Measurements from ENCODE around the gene RFNG. TPM values are rescaled to one million over a fixed set of nuclear protein-coding genes. Genes with fewer than 3 reads are reported as not detected.

Gene RFNG
- polyA plus RNA-seq, 2 of the 4 experiments (the other 2 are of a cell fraction), result 8.4 to 25.7 TPM

- TF ChIP-seq EHMT2 (IDR thresholded peaks at IDR 0.05; ENCODE audit: low read depth) (no peak), RARB (CRISPR knock-in tag; IDR thresholded peaks at IDR 0.05) (0 out of 2 replicates have a peak, but pooled peaks have one; percentile 17), RNF2 (IDR thresholded peaks at IDR 0.05; ENCODE audit: borderline replicate concordance, low read depth) (no peak), RFX5 (IDR thresholded peaks at IDR 0.05) (peak; percentile 12; the same call in 1 of the 2 replicates), RCOR1 (IDR thresholded peaks at IDR 0.05; ENCODE audit: low read depth, low read length) (no peak)
Measured at GRCh38 chr17:82003411-82004381, 47.9 kb downstream of the RFNG start (continued).

- Histone ChIP-seq H3K4me3 (no peak overlapping the region), H3K4me1 (peaks cover 60% of the 10 kb centered on the region), H3K4me2 (no peak overlapping the region), H3K9me3 (no peaks in the 10 kb centered on the region), H3K27ac (peak overlapping the region in 1 of 2 experiments; percentile 93; a peak in 4 of 6 replicates)
- POLR2A ChIA-PET, result interaction anchor here (0.6 kb wide), 1 partner anchor 24 kb away, joined by 3 read pairs; no protein-coding TSS in a partner anchor
- TF ChIP-seq MAZ (IDR thresholded peaks at IDR 0.05; ENCODE audit: borderline replicate concordance, low read depth, low read length) (no peak), KDM1A (IDR thresholded peaks at IDR 0.05; ENCODE audit: low read depth) (no peak), BHLHE40 (IDR thresholded peaks at IDR 0.05; ENCODE audit: low read depth, low read length) (no peak), PBX3 (IDR thresholded peaks at IDR 0.05) (no peak), SMC3 (IDR thresholded peaks at IDR 0.05) (no peak), KDM5A (IDR thresholded peaks at IDR 0.05) (no peak), TP53 (CRISPR knock-in tag; IDR thresholded peaks at IDR 0.05) (no peak), EHMT2 (IDR thresholded peaks at IDR 0.05; ENCODE audit: low read depth) (no peak), HMGXB4 (CRISPR knock-in tag; IDR thresholded peaks at IDR 0.05; ENCODE audit: borderline replicate concordance) (no peak)
- CTCF ChIA-PET, result interaction anchor here (0.6 to 33.2 kb wide), 5 partner anchors 12 to 388 kb away, joined by 3 to 794 read pairs (median 6); partner anchors contain the start of genes CENPX, LRRC45 and NOTUM
- WGBS (ENCODE audit: missing lambda C conversion rate), result 94% methylated on average over 15 of the region's 17 CpGs
- ATAC-seq, result no peak
- FAIRE-seq, result no peak
- no peak for DNase-seq (ENCODE audit: low read depth in 1 of 2, low spot score in 1 of 2)
Measured at GRCh38 chr17:82001571-82002056, 50.0 kb downstream of the RFNG start.

GRCh38 chr17:82000803-82001570 lies 50.6 kb downstream of the RFNG start:
- peaks cover 54% of the 10 kb centered on the region for H3K4me1 ChIP-seq

More at GRCh38 chr17:82000803-82001570, 50.6 kb downstream of the RFNG start:
- no peak for ATAC-seq
- WGBS (ENCODE audit: missing lambda C conversion rate), result 90% methylated on average over 21 of the region's 32 CpGs
- CTCF ChIA-PET, result interaction anchor here (0.6 to 33.2 kb wide), 3 partner anchors 19 to 388 kb away, joined by 3 to 794 read pairs (median 198); partner anchors contain the start of genes CENPX, LRRC45 and NOTUM
- TF ChIP-seq NFE2L2 (conservative IDR thresholded peaks at IDR 0.05; ENCODE audit: low read length), result no peak
- TF ChIP-seq KDM1A (IDR thresholded peaks at IDR 0.05; ENCODE audit: low read depth), result no peak
- no peak for TF ChIP-seq CBX2 (IDR thresholded peaks at IDR 0.05; ENCODE audit: borderline replicate concordance, low read depth)
- no peak for TF ChIP-seq HOXA7 (CRISPR knock-in tag; IDR thresholded peaks at IDR 0.05)
- TF ChIP-seq REST (IDR thresholded peaks at IDR 0.05), result no peak
- no peak for TF ChIP-seq EP300 (IDR thresholded peaks at IDR 0.05)
- TF ChIP-seq JUNB (IDR thresholded peaks at IDR 0.05), result no peak
- TF ChIP-seq MAZ (IDR thresholded peaks at IDR 0.05; ENCODE audit: borderline replicate concordance, low read depth, low read length), result no peak
- no peak for TF ChIP-seq ELK1 (IDR thresholded peaks at IDR 0.05; ENCODE audit: low read depth, low read length)
- TF ChIP-seq HES2 (IDR thresholded peaks at IDR 0.05), result no peak
- no peak for FAIRE-seq
- Histone ChIP-seq H3K4me3 (no peak overlapping the region), H3K27ac (peak overlapping the region in 1 of 2 experiments; percentile 93; a peak in 3 of 6 replicates), H3K4me2 (no peak overlapping the region), H3K9me3 (no peaks in the 10 kb centered on the region)
- POLR2A ChIA-PET, result interaction anchor here (0.6 kb wide), 1 partner anchor 23 kb away, joined by 3 read pairs; no protein-coding TSS in a partner anchor
- DNase-seq (ENCODE audit: low read depth in 1 of 2, low spot score in 1 of 2), result no peak

All from A549 (cell line).